Naive thymus-derived CD4-positive, alpha-beta T cell (primary cell): ENCODE data around the gene SVIL. TPM values are rescaled to one million over a fixed set of nuclear protein-coding genes. Genes with fewer than 3 reads are reported as not detected.

Source experiments
- ATAC-seq: fragments of 150-1000 bp; cut with Tn5 transposase; 2 replicates; pipeline ENCODE4 v1.10.0; 2021; ENCODE audit warnings: mild to moderate bottlenecking, moderate library complexity
- CTCF ChIA-PET: fragments of 350-600 bp; sonication (Branson Sonifier 250); formaldehyde crosslinking; loops from one replicate; lab custom pipeline; 2021; ENCODE audit warnings: antibody characterized with exemption; lab: Charles Lee
- POLR2A ChIA-PET: fragments of 350-600 bp; sonication (Branson Sonifier 250); formaldehyde crosslinking; loops from one replicate; lab custom pipeline; 2021; ENCODE audit warnings: antibody characterized with exemption, inconsistent platforms; lab: Charles Lee
- DNase-seq, 9 donors: peaks; one replicate each; pipeline versions ENCODE4 v3.0.0 to v3.0.0-alpha.2; 2020 to 2022; ENCODE audit warnings: mixed read lengths in 1 of 9
- H3K27ac ChIP-seq: one replicate; pipeline ENCODE4 v1.7.0; 2013; ENCODE audit warnings: mild to moderate bottlenecking, low read depth, low read length, moderate library complexity
- H3K27me3 ChIP-seq, 2 donors: one replicate each; pipeline ENCODE4 v1.7.0; 2013; ENCODE audit warnings: low read length in 2 of 2, mild to moderate bottlenecking in 2 of 2, moderate library complexity in 2 of 2; ENCODE audit not compliant: control insufficient read depth in 2 of 2, insufficient read depth in 2 of 2
- H3K36me3 ChIP-seq, 3 experiments: 1 replicate in 2 of 3; 2 replicates in 1 of 3; pipeline ENCODE4 v1.7.0; 2013; ENCODE audit warnings: low read length in 3 of 3, mild to moderate bottlenecking in 3 of 3, moderate library complexity in 1 of 3; ENCODE audit not compliant: insufficient read depth in 3 of 3, control insufficient read depth in 2 of 3
- H3K4me1 ChIP-seq, 2 donors: one replicate each; pipeline ENCODE4 v1.7.0; 2013; ENCODE audit warnings: low read length in 2 of 2, mild to moderate bottlenecking in 2 of 2, moderate library complexity in 1 of 2; ENCODE audit not compliant: control insufficient read depth in 2 of 2, insufficient read depth in 2 of 2
- H3K4me3 ChIP-seq: 2 replicates; pipeline ENCODE4 v1.7.0; 2013; ENCODE audit warnings: mild to moderate bottlenecking, low read length
- H3K9me3 ChIP-seq, 3 experiments: 1 replicate in 2 of 3; 2 replicates in 1 of 3; pipeline ENCODE4 v1.7.0; 2013; ENCODE audit warnings: low read length in 3 of 3; ENCODE audit not compliant: control insufficient read depth in 2 of 3
- H3K27ac Mint-ChIP-seq, 9 donors: one replicate each; pipeline ENCODE4 v1.8.0; 2020 to 2022; ENCODE audit warnings: mixed read lengths in 9 of 9, mild to moderate bottlenecking in 8 of 9, moderate library complexity in 5 of 9, inconsistent platforms in 2 of 9
- H3K27me3 Mint-ChIP-seq, 5 donors: one replicate each; pipeline ENCODE4 v1.8.0; 2021 to 2022; ENCODE audit warnings: mixed read lengths in 5 of 5, mild to moderate bottlenecking in 1 of 5
- H3K36me3 Mint-ChIP-seq, 5 donors: one replicate each; pipeline ENCODE4 v1.8.0; 2020 to 2022; ENCODE audit warnings: mixed read lengths in 5 of 5, mild to moderate bottlenecking in 3 of 5, inconsistent platforms in 1 of 5
- H3K4me1 Mint-ChIP-seq, 7 donors: one replicate each; pipeline ENCODE4 v1.8.0; 2020 to 2022; ENCODE audit warnings: mixed read lengths in 7 of 7, mild to moderate bottlenecking in 3 of 7, inconsistent platforms in 1 of 7
- H3K4me3 Mint-ChIP-seq, 10 donors: one replicate each; pipeline ENCODE4 v1.8.0; 2020 to 2022; ENCODE audit warnings: mild to moderate bottlenecking in 10 of 10, mixed read lengths in 10 of 10, moderate library complexity in 6 of 10, inconsistent platforms in 2 of 10
- H3K9me3 Mint-ChIP-seq, 11 donors: one replicate each; pipeline ENCODE4 v1.8.0; 2020 to 2022; ENCODE audit warnings: mixed read lengths in 11 of 11, mild to moderate bottlenecking in 4 of 11, inconsistent platforms in 1 of 11, moderate library complexity in 1 of 11
- intact Hi-C, 2 donors: fragments of 100-400 bp; cut with micrococcal nuclease; formaldehyde crosslinking; loops; one replicate each; pipeline ENCODE4 v1.15.1; 2023
- polyA plus RNA-seq, 2 donors: library from polyadenylated mRNA; unstranded; fragments of 300-500 nt; fragmentation: Illumina TruSeq; gene quantifications; one replicate each; pipeline ENCODE4 v1.2.3, GENCODE V29; 2021
- total RNA-seq, 6 experiments: library from RNA in 5 of 6; stranded (reverse) in 5 of 6; gene quantifications; 1 replicate in 5 of 6; 2 replicates in 1 of 6; pipeline ENCODE4 v1.2.3 and lab custom pipeline; 2021 to 2026

SVIL gene
- total and polyA plus RNA-seq, 7 experiments from 2014 or later, result 8.7 to 48.9 (median 20.3) TPM

DNA sequence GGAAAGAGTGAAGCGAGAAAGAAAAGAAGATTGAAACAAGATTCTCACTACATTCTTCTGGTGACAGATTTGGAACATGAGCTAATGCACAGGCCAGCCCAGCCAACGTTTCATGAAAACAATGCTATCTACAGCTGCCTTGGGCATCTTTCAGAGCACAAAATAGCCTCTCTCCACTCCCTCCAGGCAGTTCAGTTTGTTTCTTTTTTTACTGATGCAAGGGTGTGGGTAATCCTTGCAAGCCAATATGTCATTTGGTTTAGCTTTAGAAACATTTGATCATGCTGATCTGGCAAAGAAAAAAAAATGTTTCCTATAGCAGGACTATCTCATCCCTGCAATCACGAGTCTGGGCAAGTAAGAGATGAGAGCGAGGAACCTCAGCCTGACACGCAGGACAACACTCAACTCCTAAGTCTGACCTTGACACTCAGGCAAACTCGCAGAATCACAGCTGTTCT lies 35.9 kb downstream of the SVIL start:
- peaks cover 0 to 11% (median 4%) of the 10 kb centered on the region in 7 donors for H3K4me1 Mint-ChIP-seq
- CTCF ChIA-PET, result interaction anchor here (0.6 to 1.3 kb wide), 3 partner anchors 19 to 716 kb away, joined by 3 read pairs; no protein-coding TSS in a partner anchor
- ATAC-seq (no peak), DNase-seq (no peak)
- POLR2A ChIA-PET, result no interaction called here
- H3K9me3 ChIP-seq, result no peaks in the 10 kb centered on the region
- H3K27ac Mint-ChIP-seq, result peak overlapping the region in 3 of 9 donors; percentile 8 to 65 (median 36)
- H3K4me1 ChIP-seq, result no peaks in the 10 kb centered on the region
- intact Hi-C loops, result no loop called here
- H3K36me3 ChIP-seq, result no peaks in the 10 kb centered on the region
- H3K36me3 Mint-ChIP-seq, result peaks cover 0 to 13% (median 0%) of the 10 kb centered on the region in 5 donors
- H3K4me3 ChIP-seq, result no peak overlapping the region
- H3K27ac ChIP-seq, result no peak overlapping the region
- no peaks in the 10 kb centered on the region for H3K9me3 Mint-ChIP-seq
- no peaks in the 10 kb centered on the region for H3K27me3 Mint-ChIP-seq
- no peaks in the 10 kb centered on the region for H3K27me3 ChIP-seq
- no peak overlapping the region for H3K4me3 Mint-ChIP-seq

DNA sequence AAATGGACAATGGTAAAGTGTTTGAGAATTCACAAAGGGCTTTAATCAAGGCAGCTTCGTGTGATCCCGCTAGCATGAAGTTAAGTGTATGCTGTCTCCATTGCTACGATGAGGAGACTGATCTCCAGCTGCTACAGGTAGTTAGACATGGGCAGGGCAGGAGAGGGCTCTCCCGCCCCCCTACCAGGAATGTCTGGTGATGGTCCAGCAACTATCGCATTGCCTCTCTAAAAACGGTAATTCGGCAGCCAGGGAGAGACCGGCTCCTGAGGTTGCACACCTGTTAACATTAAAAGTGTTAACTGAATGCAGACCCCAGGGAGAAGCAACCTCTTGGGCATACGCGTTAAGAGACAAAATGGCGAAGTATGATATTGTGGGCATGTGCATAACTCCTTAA lies 37.9 kb downstream of the SVIL start:
- DNase-seq (no peak), ATAC-seq (no peak)
- Mint-ChIP-seq H3K27me3 (no peaks in the 10 kb centered on the region), H3K4me3 (no peak overlapping the region), H3K9me3 (no peaks in the 10 kb centered on the region), H3K36me3 (peaks cover 0 to 13% (median 0%) of the 10 kb centered on the region in 5 donors), H3K4me1 (peaks cover 0 to 11% (median 4%) of the 10 kb centered on the region in 7 donors), H3K27ac (no peak overlapping the region)
- Histone ChIP-seq H3K4me1 (no peaks in the 10 kb centered on the region), H3K36me3 (no peaks in the 10 kb centered on the region), H3K27ac (no peak overlapping the region), H3K27me3 (no peaks in the 10 kb centered on the region), H3K9me3 (no peaks in the 10 kb centered on the region), H3K4me3 (no peak overlapping the region)
- POLR2A ChIA-PET, result no interaction called here
- CTCF ChIA-PET, result no interaction called here
- intact Hi-C loops, result no loop called here

DNA sequence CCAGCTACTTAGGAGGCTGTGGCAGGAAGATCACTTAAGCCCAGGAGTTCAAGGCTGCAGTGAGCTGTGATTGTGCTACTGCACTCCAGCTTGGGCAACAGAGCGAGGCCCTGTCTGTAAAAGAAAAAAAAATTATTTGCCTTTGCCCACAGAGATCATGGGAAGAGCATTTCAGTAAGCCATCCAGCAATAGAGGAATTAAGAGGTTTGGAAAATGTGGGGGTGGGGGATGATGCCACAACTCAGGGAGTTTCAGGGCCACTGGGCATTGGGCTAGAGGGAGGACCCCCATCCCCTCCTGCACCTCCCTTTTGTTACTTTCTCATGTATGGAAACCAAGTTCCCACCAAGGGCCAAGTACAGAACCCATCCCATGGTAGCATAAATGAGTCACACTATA lies 38.4 kb downstream of the SVIL start:
- DNase-seq (no peak), ATAC-seq (no peak)
- ChIA-PET CTCF (no interaction called here), POLR2A (no interaction called here)
- Mint-ChIP-seq H3K9me3 (no peaks in the 10 kb centered on the region), H3K36me3 (peaks cover 0 to 13% (median 0%) of the 10 kb centered on the region in 5 donors), H3K27me3 (no peaks in the 10 kb centered on the region), H3K4me1 (peaks cover 0 to 11% (median 4%) of the 10 kb centered on the region in 7 donors), H3K4me3 (no peak overlapping the region), H3K27ac (peak overlapping the region in 3 of 9 donors; percentile 25 to 45 (median 30))
- Histone ChIP-seq H3K4me3 (no peak overlapping the region), H3K9me3 (no peaks in the 10 kb centered on the region), H3K36me3 (no peaks in the 10 kb centered on the region), H3K4me1 (no peaks in the 10 kb centered on the region), H3K27me3 (no peaks in the 10 kb centered on the region), H3K27ac (no peak overlapping the region)
- intact Hi-C loops, result no loop called here

DNA sequence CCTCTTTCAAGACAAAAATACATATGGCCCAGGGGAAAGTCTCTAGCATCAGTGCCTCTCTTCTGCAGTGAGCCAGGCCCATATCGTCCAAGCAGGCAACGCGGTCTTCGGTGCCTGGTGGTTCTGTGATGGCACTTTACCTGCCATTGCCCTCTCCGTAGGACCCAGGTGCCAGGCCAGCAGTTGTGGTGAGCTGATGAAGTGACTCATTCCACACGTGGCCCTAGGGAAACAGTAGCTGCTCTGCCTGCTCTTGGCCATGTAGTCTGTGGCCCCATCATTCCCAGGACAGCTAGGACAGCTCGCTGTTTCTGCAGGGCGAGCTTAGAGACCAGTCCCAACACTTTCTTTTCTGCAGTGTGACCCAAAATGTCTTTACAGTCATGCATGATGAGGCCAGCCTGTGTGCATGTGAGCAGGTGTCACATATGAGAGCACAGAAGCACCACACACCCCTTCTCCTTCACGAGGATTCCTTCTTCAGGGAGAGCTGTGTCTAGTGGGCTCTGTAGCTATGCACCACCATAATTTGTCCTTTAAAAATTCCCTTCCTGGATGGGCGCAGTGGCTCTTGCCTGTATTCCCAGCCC lies 39.0 kb downstream of the SVIL start:
- Histone ChIP-seq H3K27ac (no peak overlapping the region), H3K27me3 (no peaks in the 10 kb centered on the region), H3K9me3 (no peaks in the 10 kb centered on the region), H3K36me3 (no peaks in the 10 kb centered on the region), H3K4me3 (no peak overlapping the region), H3K4me1 (no peaks in the 10 kb centered on the region)
- no peaks in the 10 kb centered on the region for H3K27me3 Mint-ChIP-seq
- peaks cover 0 to 13% (median 0%) of the 10 kb centered on the region in 5 donors for H3K36me3 Mint-ChIP-seq
- DNase-seq, result no peak
- peak overlapping the region in 3 of 9 donors; percentile 19 to 45 (median 25) for H3K27ac Mint-ChIP-seq
- ChIA-PET POLR2A (no interaction called here), CTCF (no interaction called here)
- H3K4me3 Mint-ChIP-seq, result no peak overlapping the region
- no peaks in the 10 kb centered on the region for H3K9me3 Mint-ChIP-seq
- no peak for ATAC-seq
- intact Hi-C loops, result no loop called here
- peaks cover under 1 to 13% (median 7%) of the 10 kb centered on the region in 7 donors for H3K4me1 Mint-ChIP-seq

DNA sequence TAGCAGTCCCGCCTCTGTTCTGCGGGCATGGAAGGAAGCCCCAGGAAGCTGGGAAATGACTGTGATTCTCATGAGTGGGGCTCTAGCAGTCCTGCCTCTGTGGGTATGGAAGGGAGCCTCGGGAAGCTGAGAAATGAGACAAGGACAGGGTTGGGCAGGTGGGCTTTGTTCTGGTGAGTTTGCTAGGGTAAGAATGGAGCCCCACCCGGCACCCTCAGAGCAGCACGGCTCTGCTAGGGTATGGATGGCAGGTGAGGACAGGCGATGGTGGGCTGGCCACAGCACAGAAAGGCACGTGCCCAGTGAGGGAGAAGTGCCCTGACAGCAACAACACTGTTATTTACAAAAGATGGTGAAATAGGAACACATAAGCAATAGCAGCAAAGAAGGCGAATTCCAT lies 39.6 kb downstream of the SVIL start:
- peaks cover 0 to 5% of the 10 kb centered on the region in 2 donors for H3K4me1 ChIP-seq
- no peak overlapping the region for H3K4me3 ChIP-seq
- no peaks in the 10 kb centered on the region for H3K36me3 ChIP-seq
- no peak for DNase-seq
- H3K9me3 ChIP-seq, result no peaks in the 10 kb centered on the region
- H3K27me3 ChIP-seq, result no peaks in the 10 kb centered on the region
- Mint-ChIP-seq H3K36me3 (peaks cover 0 to 13% (median 0%) of the 10 kb centered on the region in 5 donors), H3K27me3 (no peaks in the 10 kb centered on the region), H3K9me3 (no peaks in the 10 kb centered on the region), H3K27ac (peak overlapping the region in 2 of 9 donors; percentile 8 to 17), H3K4me1 (peaks cover 7 to 19% (median 13%) of the 10 kb centered on the region in 7 donors), H3K4me3 (no peak overlapping the region)
- H3K27ac ChIP-seq, result no peak overlapping the region
- ChIA-PET CTCF (no interaction called here), POLR2A (no interaction called here)
- no peak for ATAC-seq
- intact Hi-C loops, result no loop called here

DNA sequence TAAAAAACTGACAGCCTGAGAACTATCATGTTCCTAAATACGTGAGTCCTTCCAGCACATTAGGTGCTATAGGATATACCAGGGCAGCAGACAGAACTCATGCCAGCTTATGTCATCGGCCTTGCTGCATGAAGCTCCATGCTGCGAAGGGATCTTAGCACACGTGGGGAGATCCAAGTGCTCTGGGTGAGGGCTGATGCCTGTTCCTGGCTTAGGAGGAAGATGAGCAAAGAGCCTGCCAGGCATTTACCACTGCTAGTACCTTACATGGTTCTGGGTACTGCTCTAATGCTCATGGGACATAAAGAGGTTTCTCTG lies 43.2 kb downstream of the SVIL start:
- H3K4me3 Mint-ChIP-seq, result no peak overlapping the region
- no peaks in the 10 kb centered on the region for H3K27me3 Mint-ChIP-seq
- no peaks in the 10 kb centered on the region for H3K9me3 Mint-ChIP-seq
- DNase-seq (no peak), ATAC-seq (no peak)
- peak overlapping the region in 7 of 9 donors; percentile 6 to 70 (median 24) for H3K27ac Mint-ChIP-seq
- peaks cover 0 to 18% (median 5%) of the 10 kb centered on the region in 5 donors for H3K36me3 Mint-ChIP-seq
- peaks cover 8 to 21% (median 14%) of the 10 kb centered on the region in 7 donors for H3K4me1 Mint-ChIP-seq
- H3K9me3 ChIP-seq, result no peaks in the 10 kb centered on the region
- intact Hi-C loops, result loop anchor here (2.0 to 5.0 kb wide), 3 partner anchors 144 to 214 kb away; no protein-coding TSS in a partner anchor
- POLR2A ChIA-PET, result no interaction called here
- H3K27ac ChIP-seq, result no peak overlapping the region
- H3K4me1 ChIP-seq, result peaks cover 0 to 7% of the 10 kb centered on the region in 2 donors
- CTCF ChIA-PET, result interaction anchor here (0.6 to 3.1 kb wide), 5 partner anchors 10 to 144 kb away, joined by 3 to 15 read pairs (median 5); no protein-coding TSS in a partner anchor
- no peaks in the 10 kb centered on the region for H3K27me3 ChIP-seq
- H3K4me3 ChIP-seq, result no peak overlapping the region
- H3K36me3 ChIP-seq, result no peaks in the 10 kb centered on the region
